DMS79 treated with DMSO at 0.1 percent for 48 hours (cell line): ENCODE results near the gene TGFBRAP1.
"Not testable (repeated sequence)": the region's sequence is repeated elsewhere in the genome, so short reads cannot be mapped to it uniquely, and the experiment has no call there.

Source experiments
- DNase-seq: peaks from one replicate; lab custom pipeline; 2025; lab: John Stamatoyannopoulos, UW

The TGFBRAP1 gene

DNA sequence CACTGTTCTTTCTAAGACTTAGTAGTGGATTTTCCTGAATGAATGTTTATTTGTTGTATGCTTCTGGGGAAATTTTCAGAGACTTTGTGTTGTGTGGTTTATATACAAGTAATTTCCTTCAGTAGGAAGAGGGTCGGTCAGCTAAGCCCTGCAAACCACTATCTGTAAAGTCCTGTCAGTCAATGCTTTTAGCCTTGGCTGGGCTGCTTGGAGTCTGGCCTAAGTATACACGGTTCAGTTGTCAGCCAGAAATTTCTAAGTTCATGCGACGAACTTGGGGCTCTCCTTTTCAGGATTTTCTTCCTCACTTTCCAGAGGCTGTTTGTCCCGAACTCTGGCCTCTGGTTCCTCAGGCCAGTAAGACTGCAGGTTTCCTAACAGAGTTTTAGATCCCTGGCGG, 29.1 kb upstream of the TGFBRAP1 start:
- no peak for DNase-seq

GRCh38 chr2:105357122-105357521, 27.6 kb upstream of the TGFBRAP1 start:
- no peak for DNase-seq

- DNase-seq, result no peak
These were observed 15.3 kb upstream of the TGFBRAP1 start for GRCh38 chr2:105344704-105345345.

DNA sequence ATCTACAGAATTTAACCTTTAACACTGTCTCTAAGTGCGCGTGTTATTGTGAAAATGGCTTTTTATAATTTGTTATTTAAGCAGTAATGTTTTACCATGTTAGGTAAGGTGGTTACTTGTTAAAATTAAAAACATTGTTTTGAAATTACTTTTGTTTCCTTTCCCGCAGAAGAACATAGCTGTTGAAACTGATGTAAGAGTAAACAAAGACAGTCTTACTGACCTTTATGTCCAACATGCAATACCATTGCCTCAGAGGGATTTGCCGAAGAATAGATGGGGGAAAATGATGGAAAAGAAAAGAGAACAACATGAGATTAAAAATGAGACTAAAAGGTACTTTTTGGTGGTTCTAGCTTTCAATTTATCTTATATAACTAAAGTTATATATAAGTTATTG, 9.9 kb upstream of the TGFBRAP1 start:
- no peak for DNase-seq

DNA sequence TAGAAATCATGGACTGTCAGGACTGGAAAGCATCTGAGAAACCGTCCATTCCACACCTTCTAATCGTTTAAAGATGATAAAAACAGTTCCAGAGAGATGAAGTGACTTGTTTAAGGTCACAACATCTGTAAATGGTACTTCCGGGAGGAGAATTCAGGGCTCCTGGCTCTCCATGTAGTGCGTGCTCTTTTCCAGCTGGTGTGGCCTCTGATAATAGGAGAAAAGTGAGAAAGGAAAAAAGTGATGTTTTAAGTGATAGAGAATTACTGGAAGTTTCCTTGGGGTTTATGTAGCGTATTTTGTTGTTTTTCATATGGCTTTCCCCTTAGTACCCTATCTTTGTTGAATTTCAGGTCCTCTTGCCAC, 8.5 kb upstream of the TGFBRAP1 start:
- DNase-seq, result no peak

DNA sequence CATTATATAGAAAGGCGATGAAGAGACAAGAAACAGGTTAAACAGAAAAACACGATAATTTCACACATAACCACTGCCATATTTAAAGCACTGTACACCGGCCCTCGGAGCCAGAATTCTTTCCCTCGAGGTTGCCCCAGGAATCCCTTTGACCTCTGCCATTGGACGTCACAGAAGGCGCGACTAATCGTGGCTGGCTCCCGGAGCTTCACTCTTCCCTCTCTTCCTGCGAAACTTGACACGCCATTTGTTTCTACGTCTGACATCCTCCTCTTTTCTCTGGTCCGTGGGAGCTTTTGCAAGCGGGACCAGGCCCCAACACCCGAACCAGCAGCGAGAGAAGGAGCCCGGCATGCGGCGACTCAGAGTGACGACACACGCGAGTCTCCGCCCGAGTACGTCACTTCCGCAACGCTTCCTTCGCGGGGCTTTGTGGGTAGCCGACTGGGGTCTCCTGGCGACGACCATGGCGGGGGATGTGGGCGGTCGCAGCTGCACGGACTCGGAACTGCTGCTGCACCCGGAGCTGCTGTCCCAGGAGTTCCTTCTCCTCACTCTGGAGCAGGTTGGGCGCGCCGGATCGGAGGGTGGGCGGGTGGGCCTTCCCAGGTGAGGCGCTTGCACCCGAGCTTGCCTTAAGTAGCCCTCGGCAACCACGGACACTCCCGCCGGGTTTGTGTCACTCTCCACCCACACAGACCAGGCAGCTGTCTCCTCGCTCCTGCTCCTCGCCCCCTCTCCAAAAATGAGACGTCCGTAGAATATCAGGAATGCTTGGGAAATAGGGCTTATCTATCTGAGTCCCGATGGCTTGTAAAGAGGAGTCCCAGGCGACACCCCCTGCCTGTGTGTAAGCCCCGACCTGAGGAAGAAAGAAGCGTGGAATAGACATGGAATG, 7.8 kb upstream of the TGFBRAP1 start, which contains the start of gene C2orf49:
Gene C2orf49 (plus strand): TSS at position 419 of the 898 bp plus-strand sequence. CDS start 48 bp downstream, at position 467.
- DNase-seq, result peak; percentile 90

- no peak for DNase-seq
These were observed 7.2 kb upstream of the TGFBRAP1 start for GRCh38 chr2:105336786-105337121.

- DNase-seq, result no peak
These were observed 5.9 kb upstream of the TGFBRAP1 start for GRCh38 chr2:105335469-105335868.

- DNase-seq, result no peak
These were observed 4.7 kb upstream of the TGFBRAP1 start for GRCh38 chr2:105334211-105334610.

DNA sequence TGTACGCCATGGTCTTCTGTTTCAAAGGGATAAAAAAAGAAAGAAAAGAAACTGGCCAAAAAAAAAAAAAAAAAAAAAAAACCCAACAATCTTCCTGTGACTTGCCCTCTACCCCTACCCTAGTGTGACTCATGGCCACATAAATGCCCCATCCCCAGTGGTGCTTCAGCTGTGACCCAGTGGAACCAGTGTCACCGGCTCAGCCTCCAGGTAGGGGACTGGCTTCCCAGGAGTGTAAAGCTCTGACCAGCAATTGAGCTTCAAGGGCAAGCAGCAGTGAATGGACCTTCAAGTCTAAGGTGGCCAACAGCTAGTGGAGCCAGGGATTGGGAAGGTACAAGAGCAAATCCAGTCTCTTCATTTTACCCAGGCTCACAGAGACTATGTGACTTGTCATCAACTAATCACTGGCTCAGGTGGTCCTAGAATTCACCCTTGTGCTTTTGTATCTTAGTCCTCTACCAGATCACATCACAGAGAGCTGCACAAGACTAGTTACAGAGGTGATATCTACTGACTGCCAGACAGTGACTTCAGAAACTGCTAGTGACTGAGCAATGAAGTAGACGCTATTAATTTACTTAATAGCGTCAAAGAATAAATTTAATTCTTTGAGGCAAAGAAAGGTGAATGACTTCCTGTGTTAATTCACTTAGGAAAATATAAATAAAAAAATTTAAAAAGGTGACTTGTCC, 1.3 kb upstream of the TGFBRAP1 start:
- no peak for DNase-seq

DNA sequence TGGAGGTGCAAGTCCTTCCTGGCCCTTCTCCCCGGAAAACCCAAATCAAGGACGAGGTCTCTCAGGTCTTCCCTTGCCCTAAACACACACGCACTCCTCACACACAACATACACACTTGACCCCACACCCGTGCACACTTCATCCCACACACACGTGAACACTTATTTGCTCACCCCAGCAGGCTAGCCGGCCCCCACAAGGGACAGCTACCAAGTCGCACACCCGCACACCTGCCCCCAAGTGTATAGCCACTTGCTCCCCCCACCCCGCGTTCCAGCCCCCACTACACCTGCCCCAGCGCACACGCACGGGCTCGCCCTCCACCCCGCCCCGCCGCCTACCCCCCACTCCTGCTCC, 359 bp downstream of the TGFBRAP1 start:
- DNase-seq, result peak; percentile 43

- DNase-seq, result peak; percentile 50
These were observed 996 bp downstream of the TGFBRAP1 start for GRCh38 chr2:105328281-105329196.

DNA sequence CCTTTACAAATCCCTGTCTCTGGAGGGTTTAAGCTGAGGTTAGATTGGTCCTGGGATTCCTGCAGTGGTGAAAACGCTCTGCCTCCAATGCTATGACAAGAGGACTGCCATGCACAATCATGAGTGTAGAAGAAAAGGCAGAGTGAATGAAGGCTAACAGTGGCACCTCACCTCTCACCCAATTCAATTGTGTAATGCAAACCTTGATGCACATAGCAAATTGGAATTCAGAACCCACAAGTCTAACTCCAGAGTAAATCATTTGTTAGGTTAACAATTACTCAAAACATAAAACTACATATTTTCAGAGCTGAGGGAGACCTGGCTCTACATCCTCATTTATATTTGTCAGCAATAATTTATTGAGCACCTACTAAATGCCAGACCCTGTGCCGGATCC, 1.8 kb downstream of the TGFBRAP1 start:
- no peak for DNase-seq

- not testable (repeated sequence) for DNase-seq
These were observed 2.3 kb downstream of the TGFBRAP1 start for GRCh38 chr2:105327271-105327670.

- no peak for DNase-seq
These were observed 4.1 kb downstream of the TGFBRAP1 start for GRCh38 chr2:105325389-105325963.

DNA sequence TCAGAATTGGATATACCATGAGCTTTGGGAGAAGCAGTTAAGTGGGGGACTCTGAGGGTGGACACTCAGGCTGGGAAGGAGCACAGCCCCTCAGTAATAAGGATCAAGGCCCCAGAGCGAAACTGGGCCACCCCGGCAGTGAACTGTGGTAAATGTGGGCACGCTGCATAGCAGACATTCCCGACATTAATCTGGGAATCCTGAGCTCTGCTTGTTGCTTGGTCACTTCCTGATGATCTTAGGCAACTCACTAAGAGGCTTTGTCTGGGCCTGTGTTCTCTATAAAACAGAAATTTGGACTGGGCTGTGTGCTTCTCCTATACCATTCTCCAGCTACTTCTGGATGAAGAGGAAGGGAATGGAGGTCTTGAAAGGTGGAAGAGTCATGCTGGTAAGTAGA, 4.8 kb downstream of the TGFBRAP1 start:
- no peak for DNase-seq

DNA sequence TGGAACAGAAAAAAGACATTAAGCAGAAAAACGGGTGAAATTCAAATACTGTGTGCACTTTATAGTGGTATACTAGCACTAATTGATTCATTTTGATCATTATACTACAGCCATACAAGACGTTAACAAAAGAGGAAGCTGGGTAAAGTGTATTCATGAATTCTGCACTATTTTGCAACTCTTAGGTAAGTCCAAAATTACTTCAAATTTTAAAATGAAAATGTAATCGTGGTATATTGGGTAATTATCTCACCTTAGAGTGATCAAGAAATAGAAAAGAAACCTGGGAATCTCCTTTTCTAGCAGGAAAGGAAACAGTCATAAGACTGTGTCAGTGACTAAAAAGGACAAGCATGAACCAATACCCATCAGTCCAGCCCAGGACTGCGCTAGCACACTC, 5.4 kb downstream of the TGFBRAP1 start:
- DNase-seq, result no peak

DNA sequence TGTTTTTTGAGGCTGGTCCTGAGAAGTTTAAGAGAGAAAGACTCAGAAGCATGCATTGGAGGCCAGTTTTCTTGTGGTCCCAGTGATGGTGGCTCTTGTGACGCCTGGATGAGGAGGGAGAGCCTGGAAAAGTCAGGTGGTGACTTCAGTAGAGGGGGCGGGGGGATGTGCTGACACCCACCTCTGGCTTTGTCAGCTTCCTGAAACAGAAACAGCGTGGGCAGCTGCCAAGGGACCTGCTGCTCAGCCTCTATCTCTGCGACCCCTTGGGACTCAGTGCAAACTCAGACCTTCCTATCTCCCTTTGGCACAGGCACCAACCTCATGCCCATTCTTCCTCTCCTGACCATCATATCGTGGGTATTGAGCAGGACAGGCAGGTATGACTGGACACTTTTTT, 6.4 kb downstream of the TGFBRAP1 start:
- no peak for DNase-seq

- no peak for DNase-seq
These were observed 7.5 kb downstream of the TGFBRAP1 start for GRCh38 chr2:105321875-105322646.

- no peak for DNase-seq
These were observed 8.8 kb downstream of the TGFBRAP1 start for GRCh38 chr2:105320651-105321215.
